ENCODE data around the gene NCAM2.

Gene NCAM2

GRCh38 chr21:21196848-21197247, 198.6 kb downstream of the NCAM2 start:
- in situ Hi-C loops (cut with HindIII; ENCODE audit: low pct_unique_long_range_greater_than_20kb, low sequenced_read_pairs) = no loop called here
- no peak for TF ChIP-seq JUND (IDR thresholded peaks at IDR 0.05; ENCODE audit: low read depth)
- no peak for DNase-seq (ENCODE audit: low read depth in 1 of 2, low spot score in 1 of 2)

GRCh38 chr21:21199342-21200102, 201.3 kb downstream of the NCAM2 start:
- DNase-seq (ENCODE audit: low read depth in 1 of 2, low spot score in 1 of 2) = no peak
- no peak for TF ChIP-seq JUND (IDR thresholded peaks at IDR 0.05; ENCODE audit: low read depth)
- in situ Hi-C loops (cut with HindIII; ENCODE audit: low pct_unique_long_range_greater_than_20kb, low sequenced_read_pairs) = no loop called here

- in situ Hi-C loops (cut with HindIII; ENCODE audit: low pct_unique_long_range_greater_than_20kb, low sequenced_read_pairs) = no loop called here
- DNase-seq (ENCODE audit: low read depth in 1 of 2, low spot score in 1 of 2) = peak in 1 of 2 experiments; percentile 88
- TF ChIP-seq JUND (IDR thresholded peaks at IDR 0.05; ENCODE audit: low read depth) = no peak
Measured at GRCh38 chr21:21200103-21200938, 202.1 kb downstream of the NCAM2 start.

- DNase-seq (ENCODE audit: low read depth in 1 of 2, low spot score in 1 of 2) = peak in 1 of 2 experiments; percentile 43
Measured at GRCh38 chr21:21200939-21201615, 202.9 kb downstream of the NCAM2 start.

GRCh38 chr21:21203822-21204339, 205.7 kb downstream of the NCAM2 start:
- no peak for DNase-seq (ENCODE audit: low read depth in 1 of 2, low spot score in 1 of 2)
- TF ChIP-seq JUND (IDR thresholded peaks at IDR 0.05; ENCODE audit: low read depth) = no peak
- in situ Hi-C loops (cut with HindIII; ENCODE audit: low pct_unique_long_range_greater_than_20kb, low sequenced_read_pairs) = no loop called here

More at GRCh38 chr21:21200939-21201615, 202.9 kb downstream of the NCAM2 start:
- in situ Hi-C loops (cut with HindIII; ENCODE audit: low pct_unique_long_range_greater_than_20kb, low sequenced_read_pairs) = no loop called here
- no peak for TF ChIP-seq JUND (IDR thresholded peaks at IDR 0.05; ENCODE audit: low read depth)

- DNase-seq (ENCODE audit: low read depth in 1 of 2, low spot score in 1 of 2) = no peak
- in situ Hi-C loops (cut with HindIII; ENCODE audit: low pct_unique_long_range_greater_than_20kb, low sequenced_read_pairs) = no loop called here
- no peak for TF ChIP-seq JUND (IDR thresholded peaks at IDR 0.05; ENCODE audit: low read depth)
Measured at GRCh38 chr21:21204366-21204996, 206.3 kb downstream of the NCAM2 start.

GRCh38 chr21:21205604-21206003, 207.4 kb downstream of the NCAM2 start:
- no peak for TF ChIP-seq JUND (IDR thresholded peaks at IDR 0.05; ENCODE audit: low read depth)
- in situ Hi-C loops (cut with HindIII; ENCODE audit: low pct_unique_long_range_greater_than_20kb, low sequenced_read_pairs) = no loop called here
- no peak for DNase-seq (ENCODE audit: low read depth in 1 of 2, low spot score in 1 of 2)

- DNase-seq (ENCODE audit: low read depth in 1 of 2, low spot score in 1 of 2) = no peak
- no peak for TF ChIP-seq JUND (IDR thresholded peaks at IDR 0.05; ENCODE audit: low read depth)
- in situ Hi-C loops (cut with HindIII; ENCODE audit: low pct_unique_long_range_greater_than_20kb, low sequenced_read_pairs) = no loop called here
Measured at GRCh38 chr21:21210552-21210951, 212.3 kb downstream of the NCAM2 start.

- DNase-seq (ENCODE audit: low read depth in 1 of 2, low spot score in 1 of 2) = no peak
- no peak for TF ChIP-seq JUND (IDR thresholded peaks at IDR 0.05; ENCODE audit: low read depth)
- in situ Hi-C loops (cut with HindIII; ENCODE audit: low pct_unique_long_range_greater_than_20kb, low sequenced_read_pairs) = no loop called here
Measured at GRCh38 chr21:21213297-21213696, 215.1 kb downstream of the NCAM2 start.

- no peak for DNase-seq (ENCODE audit: low read depth in 1 of 2, low spot score in 1 of 2)
- TF ChIP-seq JUND (IDR thresholded peaks at IDR 0.05; ENCODE audit: low read depth) = no peak
- in situ Hi-C loops (cut with HindIII; ENCODE audit: low pct_unique_long_range_greater_than_20kb, low sequenced_read_pairs) = no loop called here
Measured at GRCh38 chr21:21216047-21216446, 217.8 kb downstream of the NCAM2 start.

GRCh38 chr21:21226472-21226871, 228.3 kb downstream of the NCAM2 start:
- TF ChIP-seq JUND (IDR thresholded peaks at IDR 0.05; ENCODE audit: low read depth) = no peak
- no peak for DNase-seq (ENCODE audit: low read depth in 1 of 2, low spot score in 1 of 2)
- in situ Hi-C loops (cut with HindIII; ENCODE audit: low pct_unique_long_range_greater_than_20kb, low sequenced_read_pairs) = no loop called here

- no peak for TF ChIP-seq JUND (IDR thresholded peaks at IDR 0.05; ENCODE audit: low read depth)
- DNase-seq (ENCODE audit: low read depth in 1 of 2, low spot score in 1 of 2) = peak in 1 of 2 experiments; percentile 69
- in situ Hi-C loops (cut with HindIII; ENCODE audit: low pct_unique_long_range_greater_than_20kb, low sequenced_read_pairs) = no loop called here
Measured at GRCh38 chr21:21230672-21231071, 232.5 kb downstream of the NCAM2 start.
